NCI-H345 (cell line): ENCODE data around the gene DCUN1D3.
"Not testable (repeated sequence)": the region's sequence is repeated elsewhere in the genome, so short reads cannot be mapped to it uniquely, and the experiment has no call there.

Experiments
- DNase-seq: peaks from one replicate; lab custom pipeline; 2025; lab: John Stamatoyannopoulos, UW

Gene DCUN1D3

GRCh38 chr16:20862162-20862960 is 37.8 kb downstream of the DCUN1D3 start:
- DNase-seq, result no peak

GRCh38 chr16:20860995-20861394 is 39.2 kb downstream of the DCUN1D3 start:
- not testable (repeated sequence) for DNase-seq

GRCh38 chr16:20860361-20860760 is 39.8 kb downstream of the DCUN1D3 start:
- DNase-seq, result no peak

GRCh38 chr16:20859699-20860098 is 40.5 kb downstream of the DCUN1D3 start:
- no peak for DNase-seq

- DNase-seq, result no peak
These were observed 40.9 kb downstream of the DCUN1D3 start for GRCh38 chr16:20859229-20859628.

- DNase-seq, result no peak
These were observed 42.9 kb downstream of the DCUN1D3 start for GRCh38 chr16:20857281-20857680.

- no peak for DNase-seq
These were observed 45.2 kb downstream of the DCUN1D3 start for GRCh38 chr16:20854963-20855362.

- DNase-seq, result no peak
These were observed 46.1 kb downstream of the DCUN1D3 start for GRCh38 chr16:20853981-20854620.

GRCh38 chr16:20853143-20853542 is 47.0 kb downstream of the DCUN1D3 start:
- DNase-seq, result no peak

GRCh38 chr16:20851601-20852000 is 48.6 kb downstream of the DCUN1D3 start:
- DNase-seq, result no peak

GRCh38 chr16:20850981-20851380 is 49.2 kb downstream of the DCUN1D3 start:
- no peak for DNase-seq

GRCh38 chr16:20849589-20850390 is 50.4 kb downstream of the DCUN1D3 start:
- DNase-seq, result peak; percentile 43

GRCh38 chr16:20847550-20847949 is 52.6 kb downstream of the DCUN1D3 start:
- no peak for DNase-seq

- DNase-seq, result no peak
These were observed 53.6 kb downstream of the DCUN1D3 start for GRCh38 chr16:20846551-20846950.

GRCh38 chr16:20846030-20846429 is 54.1 kb downstream of the DCUN1D3 start:
- no peak for DNase-seq

- no peak for DNase-seq
These were observed 55.6 kb downstream of the DCUN1D3 start for GRCh38 chr16:20844588-20844987.

GRCh38 chr16:20844054-20844453 is 56.1 kb downstream of the DCUN1D3 start:
- DNase-seq, result no peak

GRCh38 chr16:20839504-20839903 is 60.7 kb downstream of the DCUN1D3 start:
- DNase-seq, result no peak

GRCh38 chr16:20838240-20838639 is 61.9 kb downstream of the DCUN1D3 start:
- DNase-seq, result no peak

- DNase-seq, result no peak
These were observed 67.1 kb downstream of the DCUN1D3 start for GRCh38 chr16:20833086-20833485.

GRCh38 chr16:20830372-20830771 is 69.8 kb downstream of the DCUN1D3 start:
- no peak for DNase-seq

GRCh38 chr16:20829536-20829935 is 70.6 kb downstream of the DCUN1D3 start:
- no peak for DNase-seq
